GM19193 (cell line): ENCODE results near the gene ZP1.

Experiments
- POLR2A ChIP-seq: IDR thresholded peaks from 4 replicates; pipeline ENCODE4 v1.6.1; 2011; ENCODE audit not compliant: insufficient read depth, insufficient read length; ENCODE audit errors: extremely low read depth

ZP1 gene

GRCh38 chr11:60875366-60876167 lies 8.2 kb downstream of the ZP1 start:
- no peak for TF ChIP-seq POLR2A

GRCh38 chr11:60876168-60876485 lies 8.8 kb downstream of the ZP1 start:
- TF ChIP-seq POLR2A: no peak

- TF ChIP-seq POLR2A: no peak
Measured at GRCh38 chr11:60878245-60879101, 11.1 kb downstream of the ZP1 start.

- no peak for TF ChIP-seq POLR2A
Measured at GRCh38 chr11:60879104-60879503, 11.8 kb downstream of the ZP1 start.

- TF ChIP-seq POLR2A: no peak
Measured at GRCh38 chr11:60879971-60880588, 12.7 kb downstream of the ZP1 start.

GRCh38 chr11:60880643-60881282 lies 13.4 kb downstream of the ZP1 start:
- no peak for TF ChIP-seq POLR2A

- TF ChIP-seq POLR2A: no peak
Measured at GRCh38 chr11:60887556-60887955, 20.2 kb downstream of the ZP1 start.

GRCh38 chr11:60889869-60890311 lies 22.5 kb downstream of the ZP1 start:
- TF ChIP-seq POLR2A: no peak

GRCh38 chr11:60890696-60891095 lies 23.4 kb downstream of the ZP1 start:
- TF ChIP-seq POLR2A: no peak

- no peak for TF ChIP-seq POLR2A
Measured at GRCh38 chr11:60891103-60891741, 23.9 kb downstream of the ZP1 start.

GRCh38 chr11:60895687-60896086 lies 28.3 kb downstream of the ZP1 start:
- no peak for TF ChIP-seq POLR2A

- no peak for TF ChIP-seq POLR2A
Measured at GRCh38 chr11:60897496-60897895, 30.2 kb downstream of the ZP1 start.

GRCh38 chr11:60899046-60899936 lies 31.9 kb downstream of the ZP1 start:
- no peak for TF ChIP-seq POLR2A

- no peak for TF ChIP-seq POLR2A
Measured at GRCh38 chr11:60899977-60900376, 32.6 kb downstream of the ZP1 start.
